Endothelial cell of hepatic sinusoid (primary cell): ENCODE data around the gene ZC2HC1B.

Experiments
- in situ Hi-C: cut with HindIII; loops from 2 replicates; pipeline ENCODE4 v1.10.0; 2017; ENCODE audit warnings: low sequenced_read_pairs

Gene ZC2HC1B

DNA sequence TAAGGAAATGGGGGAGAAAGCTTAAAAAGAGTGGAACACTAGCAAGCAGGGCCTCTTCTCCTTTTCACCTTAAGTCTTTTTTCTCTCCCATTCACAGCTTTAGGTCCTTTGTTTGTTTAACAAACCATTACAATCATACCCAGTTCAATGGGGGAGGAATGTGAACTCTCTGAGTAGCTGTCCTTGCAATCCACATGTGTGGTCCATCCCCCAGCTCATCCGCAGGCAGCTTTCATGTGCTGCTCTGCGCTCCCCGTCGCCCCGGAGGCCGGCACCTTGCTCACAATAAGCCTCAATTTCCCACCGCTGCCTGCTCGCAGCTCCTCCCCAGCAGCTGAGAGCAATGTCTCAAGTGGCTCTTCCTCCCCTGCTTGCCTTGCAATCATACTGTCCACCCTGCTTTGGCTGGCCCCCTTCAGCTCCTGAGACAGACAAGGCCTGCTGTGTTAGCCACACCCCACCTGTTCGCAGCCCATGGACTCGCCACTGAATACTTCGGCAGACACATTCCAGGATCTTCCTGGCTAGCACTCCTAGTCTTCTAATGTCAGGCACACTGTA is 94.6 kb downstream of the ZC2HC1B start:
- in situ Hi-C loops: no loop called here

- in situ Hi-C loops: no loop called here
Measured at GRCh38 chr6:143959927-143960326, 95.7 kb downstream of the ZC2HC1B start.

DNA sequence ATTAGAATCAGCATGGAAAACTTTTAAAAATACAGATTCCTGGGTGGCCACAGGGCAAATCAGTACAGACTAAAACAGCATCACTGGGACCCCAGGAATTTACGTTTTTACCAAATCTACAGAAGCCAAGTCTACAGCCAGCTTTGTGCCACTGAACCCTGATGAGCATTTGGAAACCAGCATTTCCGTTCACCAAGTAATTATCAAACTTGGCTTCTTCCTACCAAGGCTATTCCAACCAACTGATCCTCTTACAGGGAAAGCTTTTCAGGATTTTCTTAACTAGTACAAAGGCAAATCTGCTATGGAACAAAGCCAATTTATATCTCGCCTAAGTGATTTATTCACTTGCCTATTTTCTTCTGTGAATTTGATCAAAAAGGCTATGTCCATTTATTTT is 96.8 kb downstream of the ZC2HC1B start:
- in situ Hi-C loops: no loop called here

- in situ Hi-C loops: no loop called here
Measured at GRCh38 chr6:143961886-143962878, 97.9 kb downstream of the ZC2HC1B start.

DNA sequence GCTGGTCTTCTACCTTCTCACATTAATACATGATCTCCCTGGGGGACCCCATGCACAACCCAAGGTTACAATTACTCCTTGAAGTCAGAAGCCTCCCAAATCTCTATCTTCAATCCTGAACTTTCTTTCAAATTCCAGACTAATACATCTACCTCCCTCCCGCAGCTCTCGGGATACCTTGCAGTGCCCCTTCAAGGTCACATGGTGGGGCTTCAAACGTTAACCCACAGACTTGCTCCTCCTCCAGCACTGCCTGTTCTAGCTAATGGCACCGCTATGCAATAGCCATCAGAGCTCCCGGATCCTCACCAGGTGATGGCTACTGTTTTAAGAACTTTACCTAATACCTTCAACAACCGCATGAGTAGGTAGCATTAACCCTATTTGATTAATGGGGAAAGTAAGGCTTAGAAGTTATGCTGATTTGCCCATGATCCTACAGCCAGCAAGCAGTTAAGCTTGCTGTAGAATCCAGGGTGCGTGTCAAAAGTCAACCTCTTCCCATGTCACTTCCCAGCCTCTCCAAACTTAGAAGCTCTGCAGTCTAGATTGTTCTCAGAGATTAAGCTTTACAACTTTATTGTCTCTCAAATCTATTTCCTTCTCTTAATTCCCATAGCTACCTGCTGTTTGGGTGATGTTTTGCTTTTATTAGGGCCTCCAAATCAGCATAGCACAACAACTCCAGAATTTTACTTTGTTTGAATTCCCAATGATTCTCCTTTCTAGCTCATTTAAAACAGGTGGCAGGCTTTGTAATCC is 99.1 kb downstream of the ZC2HC1B start:
- in situ Hi-C loops: no loop called here

DNA sequence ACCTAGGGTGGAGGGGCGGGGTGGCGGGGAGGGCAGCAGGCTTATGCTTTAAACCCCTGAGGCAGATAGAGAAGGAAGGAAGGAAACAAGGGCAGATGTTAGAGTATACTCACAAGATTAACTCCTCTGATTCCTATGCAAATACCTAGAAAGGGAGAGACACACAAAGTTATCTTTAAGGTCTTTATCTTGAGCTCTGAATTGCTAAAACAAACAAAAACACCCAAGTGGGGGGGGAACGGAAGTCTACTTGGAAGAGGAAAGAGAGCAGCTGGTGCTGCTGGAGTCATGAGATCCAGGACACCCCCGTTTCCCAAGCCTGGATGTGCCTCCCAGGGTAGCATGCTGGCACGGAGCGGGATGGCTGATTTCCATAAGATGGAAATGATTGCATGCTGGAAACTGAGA is 100.4 kb downstream of the ZC2HC1B start:
- in situ Hi-C loops: loop anchor here (5.0 kb wide), 1 partner anchor 82 kb away; no protein-coding TSS in a partner anchor

DNA sequence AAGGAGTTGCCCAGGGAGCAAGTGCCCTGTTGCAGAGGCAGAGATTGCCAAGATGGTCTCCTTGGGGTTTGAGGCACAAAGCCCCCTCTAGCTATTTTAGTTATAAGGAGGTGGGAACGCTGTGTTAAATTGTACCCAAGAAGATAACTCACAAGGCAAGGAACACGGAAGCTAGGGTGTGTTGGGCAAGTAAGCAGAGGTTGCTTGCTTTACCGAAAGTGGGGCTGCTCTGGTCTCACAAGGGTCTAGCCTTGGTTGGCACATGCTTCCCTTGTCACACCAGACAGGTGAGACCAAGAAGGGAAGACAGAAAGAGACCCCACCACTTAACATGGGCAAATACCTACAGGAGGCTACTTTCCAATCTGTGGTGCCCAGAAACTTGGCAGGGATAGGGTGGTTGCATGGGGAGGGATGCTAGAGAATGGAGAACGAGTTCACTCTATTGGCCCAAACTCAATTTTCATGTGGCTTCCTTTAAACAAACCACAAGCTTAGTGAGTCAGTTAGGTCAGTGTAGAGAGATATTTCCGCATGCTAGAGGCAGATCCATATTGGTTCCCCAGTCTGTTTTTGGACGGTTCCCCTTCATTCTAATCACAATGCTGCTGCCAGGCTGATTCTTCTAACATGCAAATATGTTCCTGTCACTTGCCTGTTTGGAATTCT is 101.4 kb downstream of the ZC2HC1B start:
- in situ Hi-C loops: loop anchor here (5.0 kb wide), 1 partner anchor 83 kb away; no protein-coding TSS in a partner anchor

DNA sequence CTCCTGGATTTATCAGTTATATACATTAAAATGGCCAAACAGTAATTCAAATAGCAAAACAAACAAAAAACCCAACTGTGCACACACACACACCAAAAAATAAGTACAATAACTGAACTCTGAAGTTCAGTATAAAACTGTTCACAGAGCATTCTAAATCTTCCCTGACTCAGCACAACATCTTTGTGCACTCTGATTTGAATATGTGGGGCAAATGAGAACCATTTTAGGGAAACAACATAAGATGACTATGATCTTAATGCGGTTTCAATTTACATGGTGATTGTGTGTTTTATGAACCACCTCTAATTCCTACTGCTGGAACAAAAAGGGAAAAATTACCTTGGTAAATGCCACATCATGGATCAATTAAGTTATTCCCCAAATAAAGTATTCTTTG is 102.0 kb downstream of the ZC2HC1B start:
- in situ Hi-C loops: loop anchor here (5.0 kb wide), 1 partner anchor 84 kb away; no protein-coding TSS in a partner anchor

- in situ Hi-C loops: loop anchor here (5.0 kb wide), 1 partner anchor 86 kb away; no protein-coding TSS in a partner anchor
Measured at GRCh38 chr6:143967706-143968376, 103.6 kb downstream of the ZC2HC1B start.

- in situ Hi-C loops: loop anchor here (5.0 kb wide), 1 partner anchor 87 kb away; no protein-coding TSS in a partner anchor
Measured at GRCh38 chr6:143969077-143969476, 104.8 kb downstream of the ZC2HC1B start.

DNA sequence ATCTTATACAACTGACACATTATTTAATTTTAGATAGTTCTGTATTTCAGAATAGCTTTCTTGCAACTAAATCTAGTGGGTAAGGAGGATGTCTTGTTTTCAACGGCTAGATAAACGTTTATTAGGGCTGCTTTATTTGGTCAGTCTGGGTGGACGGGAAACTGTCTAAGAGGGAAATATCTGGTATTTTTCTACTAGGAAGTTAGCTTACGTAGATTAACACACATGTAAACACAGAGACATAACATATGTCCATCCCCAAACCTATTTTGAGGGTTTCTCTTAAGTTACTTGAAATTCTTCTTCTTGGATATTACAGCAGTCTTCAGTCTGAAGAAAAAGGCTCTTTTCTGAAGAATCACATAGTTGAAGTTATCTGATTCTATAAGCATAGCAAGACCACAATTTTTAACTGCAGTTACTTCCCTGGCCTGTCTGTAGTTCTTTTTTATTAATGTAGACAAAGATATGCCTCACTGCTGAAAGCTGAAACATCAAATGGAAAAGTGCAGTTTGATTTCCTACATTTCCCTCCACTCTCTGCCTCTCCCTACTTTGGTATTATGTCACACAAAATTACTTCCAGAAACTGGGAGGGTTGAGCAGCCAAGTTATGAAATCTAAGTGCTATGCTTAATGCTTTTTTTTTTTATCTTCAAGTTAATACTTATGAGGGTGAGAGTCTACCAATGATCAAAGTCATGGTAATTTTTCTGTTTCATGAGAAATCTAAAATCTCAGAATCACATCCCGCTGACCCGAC is 106.4 kb downstream of the ZC2HC1B start:
- in situ Hi-C loops: no loop called here

- in situ Hi-C loops: no loop called here
Measured at GRCh38 chr6:143971482-143972205, 107.4 kb downstream of the ZC2HC1B start.

GRCh38 chr6:143973097-143973966 is 109.1 kb downstream of the ZC2HC1B start:
- in situ Hi-C loops: no loop called here

GRCh38 chr6:143974089-143974488 is 109.8 kb downstream of the ZC2HC1B start:
- in situ Hi-C loops: no loop called here

DNA sequence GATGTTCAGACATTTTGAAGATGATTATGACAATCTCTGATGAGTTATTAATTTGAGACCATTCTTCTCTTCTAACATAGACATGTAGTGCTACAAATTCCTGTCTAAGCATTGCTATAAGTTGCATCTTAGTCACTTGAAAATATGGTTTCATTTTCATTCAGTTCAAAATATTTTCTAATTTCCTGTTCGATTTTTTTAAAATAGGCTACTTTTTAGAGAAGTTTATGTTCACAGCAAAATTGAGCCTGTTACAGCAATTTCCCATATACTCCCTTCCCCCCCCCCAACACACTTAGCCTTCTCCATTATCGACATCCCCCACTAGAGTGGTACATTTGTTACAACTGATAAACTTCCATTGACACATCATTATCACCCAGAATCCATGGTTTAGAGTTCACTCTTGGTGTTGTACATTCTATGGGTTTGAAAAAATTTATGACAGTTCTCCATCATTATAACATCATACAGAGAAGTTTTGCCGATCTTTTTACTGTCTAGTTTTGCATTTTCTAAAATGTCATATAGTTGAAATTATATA is 112.6 kb downstream of the ZC2HC1B start:
- in situ Hi-C loops: no loop called here

DNA sequence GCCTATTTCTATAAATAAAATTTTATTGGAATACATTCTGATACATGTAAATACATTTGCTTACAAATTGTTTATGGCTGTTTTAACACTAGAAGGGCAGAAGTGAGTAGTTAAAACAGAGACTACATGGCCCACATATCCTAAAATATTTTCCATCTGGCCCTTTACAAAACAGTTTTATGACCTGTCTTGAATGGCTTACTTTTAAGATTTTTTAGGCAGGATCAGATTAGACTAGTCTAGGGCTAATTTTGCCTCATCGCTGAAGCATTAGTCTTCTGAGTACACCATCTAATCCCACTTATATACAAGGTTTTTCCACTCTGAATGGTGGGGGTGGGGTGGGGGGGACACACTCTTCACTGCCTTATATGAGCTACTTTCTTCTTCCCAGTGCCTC is 116.6 kb downstream of the ZC2HC1B start:
- in situ Hi-C loops: no loop called here

GRCh38 chr6:143982968-143983367 is 118.7 kb downstream of the ZC2HC1B start:
- in situ Hi-C loops: no loop called here
